Stimulated activated CD4-positive, alpha-beta T cell treated with anti-CD3 and anti-CD28 coated beads, Interleukin-12 subunit alpha, Interleukin-12 subunit beta, amount 100 ng/mL, for 48 hours (primary cell): ENCODE measurements around the gene PLA2R1.

ENCODE experiments used
- DNase-seq, 3 donors: peaks; one replicate each; pipeline ENCODE4 v3.0.0-alpha.2; 2020; ENCODE audit warnings: low read depth in 2 of 3, low spot score in 1 of 3

Gene PLA2R1

DNA sequence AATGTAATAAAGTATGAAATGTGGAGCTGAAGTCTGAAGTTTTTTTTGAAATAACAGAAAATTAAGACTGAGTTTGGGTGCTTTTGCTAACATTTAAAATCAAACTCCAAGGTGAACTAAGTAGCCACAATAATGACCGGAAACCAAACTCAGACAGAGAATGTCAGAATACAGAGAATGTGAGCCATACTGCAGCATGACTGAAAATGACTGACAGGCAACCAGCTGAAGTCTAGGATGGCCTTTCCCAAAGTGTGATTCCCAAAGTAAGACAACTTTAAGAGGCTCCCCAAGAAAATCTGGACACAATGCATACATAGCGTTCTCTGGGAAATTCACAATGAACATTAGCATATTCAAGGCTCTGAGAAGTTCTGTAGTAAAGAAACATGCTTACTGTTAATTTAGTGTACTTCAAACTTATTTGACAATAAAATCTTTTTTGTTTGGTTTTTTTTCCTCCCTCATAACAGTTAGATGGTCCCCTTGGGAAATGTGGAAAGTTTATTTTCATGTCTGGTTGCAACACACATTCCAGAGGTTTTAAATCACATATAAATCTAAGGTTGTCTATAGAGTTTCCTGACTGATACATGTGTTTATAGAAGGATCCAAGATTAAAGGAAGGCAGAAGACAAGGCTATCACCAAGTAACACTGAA lies 28.6 kb downstream of the PLA2R1 start:
- DNase-seq: no peak

DNA sequence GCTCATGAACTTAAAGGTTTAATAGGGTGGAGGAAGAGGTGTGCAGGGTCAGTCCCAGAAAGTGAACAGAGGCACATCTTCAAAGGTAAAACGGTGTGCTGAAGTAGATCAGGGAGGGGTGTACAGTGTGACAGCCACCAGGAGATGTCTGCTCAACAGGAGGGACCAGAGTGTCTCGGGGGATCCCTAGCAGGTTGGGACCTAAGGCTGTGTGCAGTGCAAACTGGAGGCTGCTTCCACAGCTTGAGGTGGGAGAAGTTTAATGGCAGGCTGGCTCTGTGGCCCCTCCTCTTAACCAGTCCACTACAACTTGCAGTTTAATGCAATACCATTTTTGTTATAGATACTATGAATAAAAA lies 33.2 kb downstream of the PLA2R1 start:
- DNase-seq: no peak

DNA sequence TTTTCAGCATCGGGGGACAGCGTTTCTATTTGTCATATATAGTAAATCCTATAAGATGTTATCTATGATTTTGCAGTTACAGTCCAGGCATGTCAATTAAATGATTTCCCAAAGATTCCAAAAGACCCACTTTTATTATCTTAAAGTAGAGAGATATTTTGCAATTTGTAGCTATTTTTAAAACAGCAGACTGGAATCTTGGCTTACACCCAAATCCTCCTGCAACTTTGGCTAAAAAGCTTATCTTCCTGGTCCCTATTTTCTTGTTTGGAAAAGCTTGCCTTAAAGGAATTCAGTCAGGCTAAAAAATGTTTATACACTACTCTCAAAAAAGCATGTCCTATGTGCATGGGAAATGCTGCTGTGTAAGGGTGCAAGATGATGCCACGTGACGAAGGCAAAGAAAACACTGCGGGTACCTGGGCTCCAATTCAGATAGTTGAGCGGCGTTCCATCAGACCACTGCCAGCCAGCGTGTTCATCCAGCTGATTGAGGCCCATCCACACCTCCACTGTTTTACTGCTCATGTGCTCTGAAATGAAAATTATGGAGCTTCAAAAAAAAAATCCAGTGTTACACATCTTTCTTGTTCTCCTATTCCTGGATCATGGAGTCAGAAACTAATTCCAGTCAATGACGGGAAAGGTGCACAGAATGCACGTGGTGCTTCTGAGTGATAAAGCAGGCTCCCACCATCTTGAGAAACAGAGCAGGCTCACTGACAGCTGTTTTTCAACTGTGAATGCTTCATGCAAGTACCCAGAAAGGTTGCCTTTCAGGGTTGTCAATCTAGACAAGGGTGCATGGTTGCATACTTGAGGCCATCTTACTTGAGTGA lies 33.8 kb downstream of the PLA2R1 start:
- DNase-seq: no peak

DNA sequence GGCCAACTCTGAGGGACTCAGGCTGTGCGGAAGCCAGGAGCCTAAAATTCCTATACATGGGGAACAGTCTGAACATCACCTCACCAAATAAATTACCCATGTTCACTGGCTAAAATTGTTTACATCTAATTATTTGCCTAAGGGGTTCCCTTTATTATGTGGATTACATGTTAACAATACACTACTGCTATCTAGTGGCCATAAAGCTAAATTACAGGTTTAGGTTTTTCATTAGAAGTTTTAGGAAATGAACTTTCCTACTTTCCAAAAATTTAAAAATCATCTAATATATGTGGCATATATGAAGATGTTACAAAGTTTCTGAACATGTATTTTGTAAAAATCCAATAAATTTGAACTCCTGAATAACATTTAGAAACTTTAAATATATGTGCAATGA lies 40.3 kb downstream of the PLA2R1 start:
- no peak for DNase-seq

DNA sequence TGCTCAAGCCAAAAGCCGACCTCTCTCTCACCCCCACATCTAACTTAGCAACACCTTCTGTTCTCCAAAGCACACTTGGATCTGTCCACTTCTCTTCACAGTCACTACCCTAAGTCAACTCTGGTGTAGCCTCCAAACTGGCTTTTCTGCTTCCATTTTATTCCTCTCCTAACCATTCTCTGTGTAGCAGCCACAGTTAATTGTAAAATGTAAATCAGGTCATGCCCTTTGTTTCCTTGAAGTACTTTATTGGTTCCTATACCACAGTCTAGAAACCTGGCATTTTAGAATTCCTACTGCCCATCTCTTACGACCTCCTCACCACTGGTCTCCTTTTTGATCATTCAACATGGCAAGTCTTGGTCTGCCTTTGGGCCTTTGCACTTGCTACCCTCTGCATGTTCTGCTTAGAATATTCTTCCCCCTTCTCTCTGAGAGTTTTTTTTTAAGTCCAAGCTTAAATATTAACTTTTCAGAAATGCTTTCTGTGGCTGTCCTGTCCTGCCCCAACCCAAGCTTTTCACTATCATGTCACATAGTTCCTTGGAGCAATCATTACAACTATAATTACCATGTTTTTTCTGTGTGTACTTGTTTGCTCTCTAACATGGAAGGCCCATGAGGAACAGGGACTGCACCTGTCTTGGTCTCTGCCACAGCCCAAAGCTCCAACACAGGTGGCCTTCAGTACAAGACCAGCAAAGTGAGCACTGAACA lies 42.9 kb downstream of the PLA2R1 start:
- DNase-seq: no peak

DNA sequence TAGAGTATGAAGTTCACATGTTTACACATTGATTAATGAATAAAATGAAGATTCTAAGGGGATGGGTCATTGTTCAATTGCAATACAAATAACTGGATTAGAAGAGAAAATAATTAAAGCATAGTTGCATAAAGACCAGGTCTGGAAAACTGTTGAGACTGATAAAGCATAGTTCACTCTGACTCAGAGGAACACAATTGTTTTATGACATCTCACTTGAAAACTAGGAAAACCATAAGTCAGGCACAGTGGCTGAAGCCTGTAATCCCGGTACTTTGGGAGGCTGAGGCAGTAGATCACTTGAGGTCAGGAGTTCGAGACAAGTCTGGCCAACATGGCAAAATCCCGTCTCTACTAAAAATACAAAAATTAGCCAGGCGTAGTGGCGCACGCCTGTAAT lies 46.7 kb downstream of the PLA2R1 start:
- DNase-seq: no peak

DNA sequence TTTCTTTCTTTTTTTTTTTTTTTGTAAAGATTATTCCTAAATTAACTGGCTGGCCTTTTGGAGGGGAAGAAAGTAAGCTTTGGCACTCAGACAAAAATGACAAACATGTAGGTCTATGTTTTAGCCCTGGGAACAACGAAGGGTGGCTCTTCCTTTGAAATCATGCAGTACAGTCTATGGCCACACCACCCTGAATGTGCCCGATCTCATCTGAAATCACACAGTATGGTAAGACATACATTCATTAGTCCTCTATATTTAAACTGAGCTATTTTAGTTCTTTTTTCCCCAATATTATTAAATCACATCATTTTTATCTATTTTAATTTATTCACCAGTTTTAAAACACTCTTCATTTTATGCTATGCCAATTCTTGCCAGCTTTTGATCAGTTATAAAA lies 48.2 kb downstream of the PLA2R1 start:
- no peak for DNase-seq

DNA sequence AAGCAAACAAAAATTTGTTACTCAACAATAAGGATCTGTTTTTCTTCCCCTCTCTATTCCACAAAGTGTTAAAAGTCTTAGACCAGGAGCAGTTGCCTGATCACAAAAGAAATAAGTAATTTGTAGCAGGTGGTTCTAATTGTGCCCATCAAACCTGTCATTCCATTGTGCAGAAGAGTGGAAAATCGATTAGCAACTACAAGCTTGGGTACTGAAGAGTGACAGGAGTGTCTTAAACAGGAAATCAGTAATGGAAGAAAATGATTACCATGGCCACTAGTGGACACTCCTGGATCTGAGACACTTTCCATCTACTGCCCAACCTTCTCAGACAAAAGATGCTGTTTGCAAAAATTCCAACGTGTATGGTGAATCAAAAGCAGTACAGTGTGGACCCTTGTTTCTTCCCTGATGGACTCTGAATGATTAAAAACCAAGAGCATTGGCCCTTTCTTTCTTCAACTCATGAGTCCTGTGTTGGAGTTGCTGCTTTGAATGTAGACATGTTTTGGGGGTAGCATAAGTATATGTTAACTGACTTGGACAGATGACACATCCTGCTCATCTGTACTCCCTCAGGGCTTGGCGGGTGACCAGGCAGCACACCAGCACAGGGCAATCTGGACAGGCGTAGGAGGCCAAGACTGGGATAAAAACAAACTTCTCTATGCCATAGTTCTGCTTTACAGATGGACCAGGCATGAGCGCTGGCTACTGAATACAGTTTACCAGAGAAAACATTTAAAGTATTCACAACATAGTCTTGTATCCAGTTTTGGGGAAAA lies 51.9 kb downstream of the PLA2R1 start:
- no peak for DNase-seq

DNA sequence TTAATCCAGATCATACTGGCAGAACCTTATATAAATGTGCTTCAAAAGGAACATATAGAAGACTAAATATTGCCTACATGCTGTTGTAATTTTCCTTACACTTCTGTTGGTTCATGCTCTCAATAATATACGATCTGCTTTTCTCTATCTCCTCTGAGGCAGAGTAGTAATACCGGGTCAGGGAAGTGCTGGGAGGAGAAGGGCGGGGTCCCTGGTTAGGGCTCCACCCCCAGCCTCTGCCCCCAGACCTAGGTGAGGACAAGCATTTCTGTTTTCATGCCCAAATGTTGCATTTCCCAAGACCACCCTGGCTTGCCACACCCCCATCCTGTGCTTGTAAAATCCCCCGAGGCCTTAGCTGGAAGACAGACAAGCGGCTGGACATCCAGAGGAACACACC lies 55.3 kb downstream of the PLA2R1 start:
- DNase-seq: no peak

DNA sequence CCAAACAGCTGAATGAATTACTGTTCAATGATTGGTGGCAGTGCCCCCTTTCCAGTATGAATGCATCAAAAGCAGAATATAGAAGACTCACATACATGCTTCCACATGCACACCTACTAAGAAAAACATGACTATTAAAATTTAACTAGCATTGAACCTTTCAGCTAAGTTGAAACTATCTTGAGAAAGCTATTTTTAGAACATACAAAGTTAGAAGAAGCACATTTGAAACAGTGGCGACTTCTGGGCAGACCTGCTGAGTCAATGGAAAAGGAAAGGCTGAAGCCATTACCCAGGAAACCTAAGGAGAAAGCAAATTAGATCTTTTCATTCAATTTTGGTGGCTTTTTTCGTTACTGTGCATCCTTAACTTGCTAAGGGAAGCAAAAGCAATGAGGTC lies 55.9 kb downstream of the PLA2R1 start:
- no peak for DNase-seq

DNA sequence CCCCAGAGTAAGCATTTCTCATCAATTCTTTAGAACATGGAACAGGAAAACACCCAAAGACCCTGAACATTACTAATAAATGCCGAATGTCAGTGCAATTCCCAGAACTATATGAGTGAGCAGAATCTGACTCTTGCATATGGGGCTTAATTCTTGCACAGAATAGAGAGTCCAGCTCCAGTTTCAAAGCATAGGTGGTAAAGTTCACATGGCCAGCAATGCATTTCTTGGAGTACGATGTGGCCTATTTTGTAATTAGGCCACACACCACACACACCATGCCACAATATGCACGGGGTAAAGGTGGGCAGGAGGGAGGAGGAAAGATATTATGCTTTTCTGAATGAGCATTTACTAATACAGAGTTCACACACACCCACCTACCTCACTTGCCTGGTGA lies 56.5 kb downstream of the PLA2R1 start:
- DNase-seq: no peak

DNA sequence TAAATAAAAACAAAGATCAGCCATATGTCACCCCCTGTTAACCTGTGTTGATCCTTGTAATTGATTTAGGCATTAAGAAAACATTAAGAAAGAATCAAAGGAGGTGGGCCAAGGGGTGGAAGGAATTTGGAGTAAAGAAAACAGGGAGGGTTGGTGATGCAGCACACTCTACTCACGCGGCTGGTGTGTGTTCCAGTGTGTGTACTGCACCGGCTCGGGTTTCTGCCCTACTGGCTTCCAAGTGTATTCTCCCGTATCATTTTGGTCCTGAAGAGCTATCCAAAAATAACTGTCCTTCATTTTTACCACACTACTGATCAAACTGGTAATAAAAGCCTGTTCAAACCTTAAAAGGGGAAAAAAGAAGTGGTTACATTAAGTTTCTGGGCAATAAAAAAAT lies 56.9 kb downstream of the PLA2R1 start:
- DNase-seq: no peak

DNA sequence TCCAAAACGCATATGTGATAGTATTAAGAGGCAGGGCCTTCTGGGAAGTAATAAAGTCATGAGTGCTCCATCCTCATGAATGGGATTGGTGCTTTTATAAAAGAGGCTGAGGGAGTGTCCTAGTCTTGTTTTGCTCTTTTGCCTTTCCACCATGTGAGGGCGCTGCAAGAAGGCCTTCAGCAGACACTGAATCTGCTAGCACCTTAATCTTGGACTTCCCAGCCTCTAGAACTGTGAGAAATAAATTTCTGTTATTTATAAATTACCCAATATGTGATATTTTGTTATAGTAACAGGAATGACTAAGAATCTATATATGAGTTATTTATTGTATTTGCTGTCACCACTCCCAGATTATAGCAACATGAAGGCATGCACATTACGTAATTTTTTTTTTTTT lies 63.5 kb downstream of the PLA2R1 start:
- DNase-seq: no peak

DNA sequence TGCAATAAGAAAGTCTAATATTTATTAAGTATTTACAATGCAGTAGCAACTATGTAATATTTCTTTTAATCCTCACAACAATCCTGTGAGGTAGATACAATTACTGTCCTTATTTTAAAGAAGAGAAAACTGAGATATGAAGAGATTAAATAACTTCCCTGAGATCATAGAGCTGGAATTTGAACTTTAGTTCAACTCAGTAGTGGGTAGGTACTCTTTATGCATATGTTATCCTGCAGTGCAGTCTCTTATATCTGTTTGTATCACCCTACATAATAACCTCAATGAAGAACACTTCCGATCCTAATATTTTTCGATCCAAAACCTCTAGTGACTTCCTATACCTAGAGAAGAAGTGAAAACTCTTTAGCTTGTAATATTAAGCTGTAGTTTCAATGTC lies 64.2 kb downstream of the PLA2R1 start:
- no peak for DNase-seq

DNA sequence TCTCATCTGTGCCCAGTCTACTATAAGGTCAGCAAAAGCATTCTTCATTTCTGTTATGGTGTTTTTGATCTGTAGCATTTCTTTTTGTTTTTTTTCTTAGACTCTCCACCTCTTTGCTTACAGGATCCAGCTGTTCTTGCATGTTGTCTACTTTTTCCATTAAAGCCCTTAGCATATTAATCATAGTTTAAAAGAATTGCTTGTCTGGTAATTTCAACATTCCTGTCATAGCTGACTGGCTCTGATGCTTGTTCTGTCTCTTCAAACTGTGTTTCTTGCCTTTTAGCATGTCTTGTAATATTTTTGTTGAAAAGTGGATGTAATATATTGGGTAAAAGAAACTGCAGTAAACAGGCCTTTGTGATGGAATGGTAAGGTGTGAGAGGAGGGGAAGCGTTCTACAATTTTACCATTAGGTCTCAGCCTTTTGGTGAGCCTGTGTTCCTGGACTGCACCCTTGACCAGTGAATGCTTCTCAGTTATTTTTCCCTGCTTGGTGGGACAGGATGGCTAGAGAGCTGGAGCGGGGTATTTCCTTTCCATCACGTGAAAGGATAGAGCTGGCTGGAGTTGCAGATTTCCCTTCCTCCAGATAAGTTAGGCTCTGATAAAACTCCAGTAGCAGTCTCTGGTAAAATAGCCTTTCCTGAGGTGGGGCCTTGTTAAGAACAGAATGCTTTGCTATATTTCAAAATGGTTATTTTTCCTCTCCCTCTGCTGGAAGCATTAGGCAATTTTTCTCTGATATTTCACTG lies 65.4 kb downstream of the PLA2R1 start:
- no peak for DNase-seq

DNA sequence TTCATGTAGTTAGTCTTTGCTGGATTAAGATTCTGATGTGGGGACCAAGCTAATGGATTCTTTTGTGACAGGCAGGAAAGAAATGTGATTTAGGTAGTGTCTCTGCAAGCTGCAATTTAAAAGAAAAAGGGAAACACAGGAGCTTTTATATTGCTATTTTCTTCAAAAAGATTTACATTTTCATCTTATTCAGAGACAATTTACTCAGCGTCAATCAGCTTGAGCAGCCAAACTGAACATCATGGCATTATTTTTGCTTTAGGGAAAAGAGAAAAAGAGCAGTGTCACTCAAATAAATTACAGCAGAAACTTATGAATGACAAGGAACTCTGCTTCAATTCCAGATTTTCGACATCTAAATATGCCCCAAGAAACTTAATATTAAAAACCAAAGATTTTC lies 67.4 kb downstream of the PLA2R1 start:
- no peak for DNase-seq

DNA sequence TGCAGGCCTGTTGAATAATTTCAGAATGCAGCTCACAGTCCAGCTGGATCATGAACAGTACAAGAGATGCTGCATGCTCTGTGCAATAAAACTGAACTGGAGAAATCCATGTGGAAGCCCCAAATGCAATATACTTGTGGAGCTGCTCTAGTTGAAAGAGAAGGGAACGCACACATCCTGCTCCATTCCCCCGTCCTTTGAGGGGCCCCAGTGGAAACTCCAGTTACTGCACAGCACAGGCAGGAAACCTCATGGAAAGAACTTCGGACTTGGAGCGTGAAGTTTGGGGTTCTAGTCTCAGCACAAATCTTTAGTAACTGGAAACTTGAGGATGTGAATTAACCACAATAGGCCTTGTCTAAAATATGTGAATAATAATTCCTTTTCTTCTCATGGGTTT lies 73.2 kb downstream of the PLA2R1 start:
- DNase-seq: no peak

DNA sequence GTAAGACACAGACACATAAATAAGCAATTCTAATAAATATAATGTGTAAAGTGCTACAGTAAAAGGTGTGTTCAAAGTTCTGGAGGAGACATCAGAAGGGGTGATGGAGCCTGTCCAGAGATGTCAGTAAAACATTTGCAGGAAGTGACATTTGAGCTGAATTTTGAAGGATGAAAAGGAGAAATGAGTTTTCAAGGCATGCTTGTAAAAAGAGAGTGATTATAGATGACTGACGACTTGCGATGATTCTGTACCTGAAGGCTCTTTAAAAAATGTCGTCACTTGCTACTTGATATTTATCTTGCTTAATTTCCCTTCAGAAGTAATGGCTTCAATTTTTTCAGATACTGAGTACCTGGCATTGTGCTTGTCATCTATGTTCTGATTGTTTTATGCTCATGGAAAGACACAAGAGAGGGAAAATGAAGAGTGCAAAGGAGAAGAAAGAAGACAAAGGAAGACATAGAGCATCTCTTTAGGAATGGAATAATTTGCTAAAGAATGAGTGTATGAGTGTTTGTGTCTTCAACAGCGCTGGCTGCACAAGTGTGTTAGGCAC lies 73.9 kb downstream of the PLA2R1 start:
- no peak for DNase-seq

DNA sequence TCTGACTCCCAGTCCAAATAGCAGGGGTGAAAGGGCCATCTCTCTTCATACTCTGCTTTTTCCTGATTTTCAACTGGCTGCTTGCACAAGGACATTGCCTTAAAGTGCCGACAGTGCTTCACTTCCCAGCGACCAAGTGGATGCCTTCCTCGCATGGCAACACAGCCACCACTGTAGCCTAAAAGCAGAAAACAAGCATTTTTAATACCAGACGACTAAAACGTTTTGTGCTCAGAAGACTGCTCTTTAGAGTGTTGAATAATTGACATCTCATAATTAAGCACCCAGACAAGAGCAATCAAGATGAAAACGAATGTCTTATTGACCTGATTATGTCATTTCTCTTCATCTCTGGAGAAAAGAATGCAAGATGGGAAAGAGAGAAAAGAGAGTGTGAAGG lies 75.2 kb downstream of the PLA2R1 start:
- DNase-seq: no peak

DNA sequence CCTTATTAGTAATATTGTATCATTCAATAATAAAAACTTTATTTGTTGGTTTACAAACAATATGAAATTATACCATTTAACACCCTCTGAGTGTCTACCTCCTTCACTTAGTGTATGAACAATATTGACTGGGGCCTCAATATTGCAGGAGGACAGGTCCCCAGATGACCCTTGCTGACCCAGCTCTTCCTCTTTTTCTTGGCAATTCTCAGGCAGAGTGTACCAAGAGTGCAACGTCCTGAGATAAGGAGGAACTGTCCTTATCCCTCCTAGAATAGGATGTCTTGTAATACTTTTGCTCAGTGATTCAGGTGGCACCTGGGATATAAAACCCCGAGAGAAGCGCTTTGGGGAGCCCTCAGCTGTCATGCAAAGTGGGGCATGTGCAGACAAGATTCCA lies 76.8 kb downstream of the PLA2R1 start:
- DNase-seq: no peak

DNA sequence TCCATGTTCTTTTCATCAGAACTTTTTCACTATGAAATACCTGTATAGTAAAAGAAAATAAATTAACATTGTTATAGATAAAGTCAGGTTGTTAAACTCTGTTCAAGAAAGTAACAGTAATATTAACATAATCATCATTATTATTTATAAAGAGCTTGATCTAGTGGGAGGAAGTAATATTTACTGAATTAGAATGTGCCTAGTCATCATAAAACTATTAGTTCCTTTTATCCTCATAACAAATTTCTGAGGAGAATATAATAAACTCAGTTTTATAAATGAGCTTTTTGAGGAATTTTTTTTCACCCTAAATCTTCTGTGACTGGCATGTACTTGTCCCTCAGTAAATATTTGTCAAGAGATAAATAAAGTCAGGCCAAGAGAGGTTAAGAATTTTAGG lies 78.4 kb downstream of the PLA2R1 start:
- DNase-seq: no peak
